Lung (tissue), 12 donors: ENCODE results near the gene HTRA3. TPM values are rescaled to one million over a fixed set of nuclear protein-coding genes. Genes with fewer than 3 reads are reported as not detected.

Experiments
- ATAC-seq: fragments of 200-7000 bp; cut with Tn5 transposase; one replicate; pipeline ENCODE4 v1.9.1; 2020; ENCODE audit warnings: moderate number of reproducible peaks; ENCODE audit not compliant: insufficient read depth, low FRiP score
- DNase-seq, 3 donors: peaks; one replicate each; pipeline ENCODE4 v3.0.0-alpha.2; 2013 to 2017
- H3K27ac ChIP-seq, 2 donors: one replicate each; pipeline ENCODE4 v1.5.1; 2013; ENCODE audit warnings: mild to moderate bottlenecking in 2 of 2, moderate library complexity in 2 of 2, control low read depth in 1 of 2, inconsistent platforms in 1 of 2, low read depth in 1 of 2, low read length in 1 of 2
- H3K27me3 ChIP-seq, 3 donors: one replicate each; pipeline ENCODE4 v1.5.1; 2013; ENCODE audit warnings: low read length in 2 of 3; ENCODE audit not compliant: control insufficient read depth in 3 of 3, insufficient read depth in 3 of 3
- H3K36me3 ChIP-seq, 4 donors: one replicate each; pipeline ENCODE4 v1.5.1; 2013; ENCODE audit warnings: low read length in 4 of 4, mild to moderate bottlenecking in 1 of 4, moderate library complexity in 1 of 4; ENCODE audit not compliant: control insufficient read depth in 4 of 4, insufficient read depth in 4 of 4
- H3K4me1 ChIP-seq, 5 donors: one replicate each; pipeline ENCODE4 v1.5.1; 2013; ENCODE audit warnings: low read length in 5 of 5, mild to moderate bottlenecking in 2 of 5, moderate library complexity in 1 of 5; ENCODE audit not compliant: control insufficient read depth in 5 of 5, insufficient read depth in 5 of 5
- H3K4me3 ChIP-seq: one replicate; pipeline ENCODE4 v1.5.1; 2013; ENCODE audit warnings: mild to moderate bottlenecking, control low read depth, moderate library complexity
- H3K9ac ChIP-seq, 2 donors: one replicate each; pipeline ENCODE4 v1.5.1; 2013; ENCODE audit warnings: low read length in 2 of 2, control low read depth in 1 of 2; ENCODE audit not compliant: insufficient read depth in 1 of 2
- H3K9me3 ChIP-seq, 4 donors: one replicate each; pipeline ENCODE4 v1.5.1; 2013; ENCODE audit warnings: low read length in 3 of 4, mild to moderate bottlenecking in 1 of 4, moderate library complexity in 1 of 4; ENCODE audit not compliant: control insufficient read depth in 4 of 4, insufficient read depth in 3 of 4
- WGBS, 2 donors: extraction: QIAGEN DNeasy Blood & Tissue Kit; methylation state at CpG; one replicate each; pipeline ENCODE4 v1.1.7; 2013; 5-methylcytosine and 5-hydroxymethylcytosine counted together
- polyA plus RNA-seq, 2 donors: library from polyadenylated mRNA; stranded (reverse); fragments of 200-250 nt; gene quantifications; one replicate each; pipeline ENCODE4 v1.2.1, GENCODE V29; 2013
- total RNA-seq, 2 donors: library from RNA; depleted of rRNA in 1 of 2; stranded (reverse); fragments of >200 nt in 1 of 2; gene quantifications; one replicate each; pipeline ENCODE4 v1.2.1, GENCODE V29; 2014 to 2021
- TF ChIP-seq, protein P1 (sequence below): IDR thresholded peaks from 2 replicates; pipeline ENCODE4 v1.5.1; 2012; ENCODE audit warnings: mild to moderate bottlenecking; ENCODE audit errors: control extremely low read depth, extremely low read depth
- donor health status: control.
- donor health status: control.
- donor health status: Bipolar disorder and iron deficiency.
- donor health status: healthy.
- donor health status: DM: yes; HTN: yes; CAD: no.

Gene HTRA3
- total and polyA plus RNA-seq, 4 donors, result 9.5 to 23.5 (median 17.8) TPM

DNA sequence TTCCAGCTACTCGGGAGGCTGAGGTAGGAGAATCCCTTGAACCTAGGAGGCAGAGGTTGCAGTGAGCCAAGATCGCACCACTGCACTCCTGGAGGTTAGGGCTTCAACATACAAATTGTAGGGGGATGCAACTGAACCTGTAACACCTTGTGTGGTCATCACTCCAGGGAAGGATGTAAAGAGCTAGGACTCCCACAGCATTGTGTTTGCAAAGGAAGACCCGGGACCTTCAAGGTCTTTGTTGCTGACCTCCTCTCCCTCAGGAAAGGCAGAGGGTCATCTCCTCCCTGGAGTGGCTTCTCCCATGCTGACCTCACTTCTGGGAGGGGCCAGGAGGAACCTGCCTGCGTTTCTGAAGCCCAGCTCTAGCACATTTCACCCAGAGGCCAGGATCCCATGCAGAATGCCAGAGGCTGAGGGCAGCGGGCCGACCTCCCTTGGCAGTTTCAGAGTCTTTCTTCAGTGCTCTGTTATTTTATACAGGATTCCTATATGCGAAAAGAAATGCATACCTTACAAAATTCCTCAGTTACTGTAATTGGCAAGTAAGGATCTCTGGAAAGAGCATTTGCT is 80.2 kb downstream of the HTRA3 start:
- Histone ChIP-seq H3K27ac (no peak overlapping the region), H3K36me3 (no peaks in the 10 kb centered on the region), H3K9ac (no peak overlapping the region), H3K27me3 (no peaks in the 10 kb centered on the region), H3K4me1 (peaks cover 0 to 21% (median 10%) of the 10 kb centered on the region in 5 donors), H3K9me3 (no peaks in the 10 kb centered on the region), H3K4me3 (no peak overlapping the region)
- ATAC-seq (no peak), DNase-seq (no peak)
- TF ChIP-seq, protein P1, sequence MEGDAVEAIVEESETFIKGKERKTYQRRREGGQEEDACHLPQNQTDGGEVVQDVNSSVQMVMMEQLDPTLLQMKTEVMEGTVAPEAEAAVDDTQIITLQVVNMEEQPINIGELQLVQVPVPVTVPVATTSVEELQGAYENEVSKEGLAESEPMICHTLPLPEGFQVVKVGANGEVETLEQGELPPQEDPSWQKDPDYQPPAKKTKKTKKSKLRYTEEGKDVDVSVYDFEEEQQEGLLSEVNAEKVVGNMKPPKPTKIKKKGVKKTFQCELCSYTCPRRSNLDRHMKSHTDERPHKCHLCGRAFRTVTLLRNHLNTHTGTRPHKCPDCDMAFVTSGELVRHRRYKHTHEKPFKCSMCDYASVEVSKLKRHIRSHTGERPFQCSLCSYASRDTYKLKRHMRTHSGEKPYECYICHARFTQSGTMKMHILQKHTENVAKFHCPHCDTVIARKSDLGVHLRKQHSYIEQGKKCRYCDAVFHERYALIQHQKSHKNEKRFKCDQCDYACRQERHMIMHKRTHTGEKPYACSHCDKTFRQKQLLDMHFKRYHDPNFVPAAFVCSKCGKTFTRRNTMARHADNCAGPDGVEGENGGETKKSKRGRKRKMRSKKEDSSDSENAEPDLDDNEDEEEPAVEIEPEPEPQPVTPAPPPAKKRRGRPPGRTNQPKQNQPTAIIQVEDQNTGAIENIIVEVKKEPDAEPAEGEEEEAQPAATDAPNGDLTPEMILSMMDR, result no peak
- WGBS, 2 donors, result 84 to 89% methylated on average over 7 of the region's 7 CpGs

DNA sequence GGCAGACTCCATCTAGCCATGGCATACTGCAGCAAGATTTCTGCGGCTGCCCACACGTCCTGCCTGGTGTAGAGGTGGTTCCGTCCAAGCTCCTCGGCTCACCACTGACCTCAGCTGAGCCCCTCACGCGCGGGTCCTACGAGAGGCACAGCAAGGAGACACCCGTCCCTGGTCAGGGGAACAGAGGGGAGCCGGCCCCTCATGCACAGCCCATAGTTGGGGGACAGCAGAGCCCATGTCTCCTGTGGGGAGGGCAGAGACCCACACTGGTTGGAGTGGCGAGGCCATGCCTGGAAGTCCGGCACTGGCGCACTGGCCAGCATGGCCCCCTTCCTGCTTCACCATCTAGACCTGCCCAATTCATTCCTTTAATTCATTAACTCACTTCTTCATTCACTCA is 80.8 kb downstream of the HTRA3 start:
- ATAC-seq, result no peak

DNA sequence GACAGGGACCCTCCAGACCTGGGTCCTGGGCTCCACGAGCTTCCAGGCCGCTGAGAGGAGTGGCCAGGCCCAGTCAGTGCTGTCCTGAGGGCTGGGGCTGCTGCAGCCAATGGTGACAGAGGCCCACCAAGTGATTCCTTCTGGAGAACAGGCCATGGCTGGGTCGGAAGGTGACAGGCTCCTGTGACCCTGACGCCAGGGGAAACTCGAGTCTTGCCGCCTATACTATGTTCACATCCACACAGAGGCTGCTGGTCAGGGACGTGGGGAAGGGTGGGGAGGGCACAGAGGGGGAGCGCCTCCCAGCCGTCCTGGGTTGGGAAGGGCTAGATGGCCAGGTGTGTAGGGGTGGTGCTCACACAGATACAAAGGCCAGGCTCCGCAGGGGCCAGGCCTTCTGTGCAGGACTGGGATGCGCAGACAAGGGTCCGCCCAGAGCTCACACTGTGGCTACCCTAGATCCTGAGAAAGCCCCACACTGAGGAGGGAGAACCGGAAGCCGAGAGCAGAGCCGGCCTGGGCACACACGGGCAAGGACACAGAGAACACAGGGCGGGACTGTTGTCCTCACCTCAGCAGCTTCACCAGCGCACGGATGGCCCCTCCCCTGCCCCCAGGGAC is 81.4 kb downstream of the HTRA3 start:
- peaks cover 0 to 21% (median 11%) of the 10 kb centered on the region in 5 donors for H3K4me1 ChIP-seq
- no peak overlapping the region for H3K9ac ChIP-seq
- TF ChIP-seq, protein P1, result no peak
- no peaks in the 10 kb centered on the region for H3K36me3 ChIP-seq
- ATAC-seq, result no peak
- H3K27me3 ChIP-seq, result no peaks in the 10 kb centered on the region
- H3K9me3 ChIP-seq, result no peaks in the 10 kb centered on the region
- WGBS, 2 donors, result 89 to 90% methylated on average over 19 of the region's 19 CpGs
- no peak for DNase-seq
- H3K4me3 ChIP-seq, result no peak overlapping the region
- no peak overlapping the region for H3K27ac ChIP-seq

More for the DNA sequence above, 80.8 kb downstream of the HTRA3 start:
- WGBS, 2 donors, result 94 to 95% methylated on average over 13 of the region's 13 CpGs
- H3K27ac ChIP-seq, result no peak overlapping the region
- H3K27me3 ChIP-seq, result no peaks in the 10 kb centered on the region
- no peaks in the 10 kb centered on the region for H3K9me3 ChIP-seq
- TF ChIP-seq, protein P1, result no peak
- no peak for DNase-seq
- no peak overlapping the region for H3K4me3 ChIP-seq
- peaks cover 0 to 21% (median 10%) of the 10 kb centered on the region in 5 donors for H3K4me1 ChIP-seq
- H3K36me3 ChIP-seq, result no peaks in the 10 kb centered on the region
- H3K9ac ChIP-seq, result no peak overlapping the region
